ENCODE data around the gene IMMP2L. TPM values are rescaled to one million over a fixed set of nuclear protein-coding genes. Genes with fewer than 3 reads are reported as not detected.

The IMMP2L gene
- total and polyA plus RNA-seq, 2 of the 13 experiments (the other 11 are each of a cell fraction or from before 2014, with no cell fraction given): 7.8 to 16.9 TPM

DNA sequence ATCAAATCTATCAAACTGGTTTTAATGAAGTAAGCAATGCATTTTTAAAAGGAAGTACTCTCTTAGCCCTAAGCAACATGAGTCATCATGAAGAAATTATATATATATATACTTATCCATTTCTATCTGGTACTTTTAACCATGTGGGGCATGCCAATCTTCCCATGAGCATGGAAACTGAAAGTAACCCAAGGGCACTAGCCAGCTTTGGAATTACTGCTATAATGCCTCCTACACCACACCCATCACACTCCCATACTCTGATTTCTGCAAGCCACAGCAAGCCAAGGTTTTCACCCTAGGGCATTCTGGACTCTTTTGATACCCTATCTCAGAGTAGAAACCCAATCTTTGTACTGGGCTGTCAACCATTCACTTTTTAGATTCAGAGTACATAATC is 204.6 kb downstream of the IMMP2L start (continued):
- TF ChIP-seq, protein P1, sequence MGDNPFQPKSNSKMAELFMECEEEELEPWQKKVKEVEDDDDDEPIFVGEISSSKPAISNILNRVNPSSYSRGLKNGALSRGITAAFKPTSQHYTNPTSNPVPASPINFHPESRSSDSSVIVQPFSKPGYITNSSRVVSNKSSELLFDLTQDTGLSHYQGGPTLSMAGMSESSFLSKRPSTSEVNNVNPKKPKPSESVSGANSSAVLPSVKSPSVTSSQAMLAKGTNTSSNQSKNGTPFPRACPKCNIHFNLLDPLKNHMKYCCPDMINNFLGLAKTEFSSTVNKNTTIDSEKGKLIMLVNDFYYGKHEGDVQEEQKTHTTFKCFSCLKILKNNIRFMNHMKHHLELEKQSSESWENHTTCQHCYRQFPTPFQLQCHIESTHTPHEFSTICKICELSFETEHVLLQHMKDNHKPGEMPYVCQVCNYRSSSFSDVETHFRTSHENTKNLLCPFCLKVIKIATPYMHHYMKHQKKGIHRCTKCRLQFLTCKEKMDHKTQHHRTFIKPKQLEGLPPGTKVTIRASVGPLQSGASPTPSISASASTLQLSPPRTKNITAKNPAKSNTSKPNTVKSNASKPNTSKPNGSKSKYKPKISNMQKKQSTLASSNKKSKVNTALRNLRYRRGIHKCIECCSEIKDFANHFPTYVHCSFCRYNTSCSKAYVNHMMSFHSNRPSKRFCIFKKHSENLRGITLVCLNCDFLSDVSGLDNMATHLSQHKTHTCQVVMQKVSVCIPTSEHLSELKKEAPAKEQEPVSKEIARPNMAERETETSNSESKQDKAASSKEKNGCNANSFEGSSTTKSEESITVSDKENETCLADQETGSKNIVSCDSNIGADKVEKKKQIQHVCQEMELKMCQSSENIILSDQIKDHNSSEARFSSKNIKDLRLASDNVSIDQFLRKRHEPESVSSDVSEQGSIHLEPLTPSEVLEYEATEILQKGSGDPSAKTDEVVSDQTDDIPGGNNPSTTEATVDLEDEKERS (CRISPR knock-in tag; IDR thresholded peaks at IDR 0.05): no peak
- TF ChIP-seq RBAK (CRISPR knock-in tag; IDR thresholded peaks at IDR 0.05): no peak
- no peak for TF ChIP-seq ZNF567 (CRISPR knock-in tag; IDR thresholded peaks at IDR 0.05; ENCODE audit: borderline replicate concordance)
- no peak for TF ChIP-seq NCOA2 (CRISPR knock-in tag; IDR thresholded peaks at IDR 0.05)

GRCh38 chr7:111356941-111357340 is 205.4 kb downstream of the IMMP2L start:
- FAIRE-seq: no peak
- no peak for DNase-seq (ENCODE audit: low spot score)
- ChIA-PET POLR2A (no interaction called here), CTCF (ENCODE audit: low intra/inter-chr PET ratio, low total read pairs) (no interaction called here)
- WGBS (ENCODE audit: low lambda C conversion rate): 85% methylated on average over 3 of the region's 3 CpGs
- H3K4me2 ChIP-seq (ENCODE audit: low read depth, low read length): no peak overlapping the region
- no peak for ATAC-seq
- intact Hi-C loops (cut with micrococcal nuclease; ENCODE audit: unreplicated experiment): no loop called here
- in situ Hi-C loops (cut with HindIII; ENCODE audit: extremely low pct_ligation_motif_present, low pct_unique_long_range_greater_than_20kb): no loop called here
- H2AFZ ChIP-seq (ENCODE audit: low read length): no peak overlapping the region
- no peaks in the 10 kb centered on the region for H4K20me1 ChIP-seq (ENCODE audit: insufficient read depth, low read length)
- H3K9ac ChIP-seq (ENCODE audit: insufficient read depth, low read depth, low read length): no peak overlapping the region
- BruUV-seq (replicated peaks): no TSS peak
- no peaks in the 10 kb centered on the region for H3K79me2 ChIP-seq (ENCODE audit: insufficient read depth, low read length)
- no peaks in the 10 kb centered on the region for H3K4me1 ChIP-seq (ENCODE audit: insufficient read depth, low read length)
- no peak overlapping the region for H3K4me3 ChIP-seq (replicated peaks in 1 of 3; ENCODE audit: insufficient read depth in 1 of 3, low read depth in 2 of 3, low read length in 3 of 3)
- H3K36me3 ChIP-seq (replicated peaks in 1 of 2; ENCODE audit: control insufficient read depth in 1 of 2, insufficient read depth in 2 of 2, low read length in 2 of 2): no peaks in the 10 kb centered on the region
- H3K27me3 ChIP-seq (ENCODE audit: control insufficient read depth in 1 of 2, insufficient read depth in 2 of 2, low read length in 2 of 2): no peaks in the 10 kb centered on the region
- TF ChIP-seq, protein P2, sequence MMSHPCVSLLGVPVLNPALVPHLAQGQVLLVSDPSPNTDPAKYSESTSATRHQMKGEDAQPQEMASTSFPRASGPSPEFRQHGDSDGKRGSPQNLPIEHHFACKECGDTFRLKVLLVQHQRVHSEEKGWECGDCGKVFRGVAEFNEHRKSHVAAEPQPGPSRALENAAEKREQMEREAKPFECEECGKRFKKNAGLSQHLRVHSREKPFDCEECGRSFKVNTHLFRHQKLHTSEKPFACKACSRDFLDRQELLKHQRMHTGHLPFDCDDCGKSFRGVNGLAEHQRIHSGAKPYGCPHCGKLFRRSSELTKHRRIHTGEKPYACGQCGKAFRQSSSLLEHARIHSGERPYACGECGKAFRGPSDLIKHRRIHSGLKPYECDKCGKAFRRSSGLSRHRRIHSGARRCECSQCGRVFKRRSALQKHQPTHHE (CRISPR knock-in tag; IDR thresholded peaks at IDR 0.05; ENCODE audit: borderline replicate concordance): no peak
- TF ChIP-seq, protein P3, sequence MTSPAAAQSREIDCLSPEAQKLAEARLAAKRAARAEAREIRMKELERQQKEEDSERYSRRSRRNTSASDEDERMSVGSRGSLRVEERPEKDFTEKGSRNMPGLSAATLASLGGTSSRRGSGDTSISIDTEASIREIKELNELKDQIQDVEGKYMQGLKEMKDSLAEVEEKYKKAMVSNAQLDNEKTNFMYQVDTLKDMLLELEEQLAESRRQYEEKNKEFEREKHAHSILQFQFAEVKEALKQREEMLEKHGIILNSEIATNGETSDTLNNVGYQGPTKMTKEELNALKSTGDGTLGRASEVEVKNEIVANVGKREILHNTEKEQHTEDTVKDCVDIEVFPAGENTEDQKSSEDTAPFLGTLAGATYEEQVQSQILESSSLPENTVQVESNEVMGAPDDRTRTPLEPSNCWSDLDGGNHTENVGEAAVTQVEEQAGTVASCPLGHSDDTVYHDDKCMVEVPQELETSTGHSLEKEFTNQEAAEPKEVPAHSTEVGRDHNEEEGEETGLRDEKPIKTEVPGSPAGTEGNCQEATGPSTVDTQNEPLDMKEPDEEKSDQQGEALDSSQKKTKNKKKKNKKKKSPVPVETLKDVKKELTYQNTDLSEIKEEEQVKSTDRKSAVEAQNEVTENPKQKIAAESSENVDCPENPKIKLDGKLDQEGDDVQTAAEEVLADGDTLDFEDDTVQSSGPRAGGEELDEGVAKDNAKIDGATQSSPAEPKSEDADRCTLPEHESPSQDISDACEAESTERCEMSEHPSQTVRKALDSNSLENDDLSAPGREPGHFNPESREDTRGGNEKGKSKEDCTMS (CRISPR knock-in tag; conservative IDR thresholded peaks at IDR 0.05): no peak
- TF ChIP-seq ATM (IDR thresholded peaks at IDR 0.05; ENCODE audit: borderline replicate concordance) (no peak), MTA1 (CRISPR knock-in tag; IDR thresholded peaks at IDR 0.05; ENCODE audit: borderline replicate concordance) (no peak), TGIF2 (CRISPR knock-in tag; IDR thresholded peaks at IDR 0.05) (no peak), PRDM15 (CRISPR knock-in tag; IDR thresholded peaks at IDR 0.05) (no peak)
- TF ChIP-seq, protein P4, sequence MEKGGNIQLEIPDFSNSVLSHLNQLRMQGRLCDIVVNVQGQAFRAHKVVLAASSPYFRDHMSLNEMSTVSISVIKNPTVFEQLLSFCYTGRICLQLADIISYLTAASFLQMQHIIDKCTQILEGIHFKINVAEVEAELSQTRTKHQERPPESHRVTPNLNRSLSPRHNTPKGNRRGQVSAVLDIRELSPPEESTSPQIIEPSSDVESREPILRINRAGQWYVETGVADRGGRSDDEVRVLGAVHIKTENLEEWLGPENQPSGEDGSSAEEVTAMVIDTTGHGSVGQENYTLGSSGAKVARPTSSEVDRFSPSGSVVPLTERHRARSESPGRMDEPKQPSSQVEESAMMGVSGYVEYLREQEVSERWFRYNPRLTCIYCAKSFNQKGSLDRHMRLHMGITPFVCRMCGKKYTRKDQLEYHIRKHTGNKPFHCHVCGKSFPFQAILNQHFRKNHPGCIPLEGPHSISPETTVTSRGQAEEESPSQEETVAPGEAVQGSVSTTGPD (CRISPR knock-in tag; IDR thresholded peaks at IDR 0.05): no peak
- H3K27ac ChIP-seq (ENCODE audit: extremely low read length, insufficient read depth, low read length): no peak overlapping the region
- H3K9me3 ChIP-seq (ENCODE audit: low read length): no peaks in the 10 kb centered on the region

Measured in HepG2 (cell line).